CD4-positive, alpha-beta T cell (primary cell): ENCODE measurements around the gene SLIT1. TPM values are rescaled to one million over a fixed set of nuclear protein-coding genes. Genes with fewer than 3 reads are reported as not detected.

Experiments
- ATAC-seq: fragments of 200-7000 bp; cut with Tn5 transposase; one replicate; pipeline ENCODE4 v1.10.0; 2022; ENCODE audit warnings: mild to moderate bottlenecking; ENCODE audit not compliant: poor library complexity
- CTCF ChIA-PET: fragments of 350-600 bp; sonication (Branson Sonifier 250); formaldehyde crosslinking; loops from one replicate; lab custom pipeline; 2021; ENCODE audit warnings: antibody characterized with exemption, inconsistent platforms; lab: Charles Lee
- POLR2A ChIA-PET: fragments of 350-600 bp; sonication (Branson Sonifier 250); formaldehyde crosslinking; loops from one replicate; lab custom pipeline; 2021; ENCODE audit warnings: antibody characterized with exemption, inconsistent platforms; lab: Charles Lee
- DNase-seq, 14 experiments: peaks; one replicate each; pipeline ENCODE4 v3.0.0-alpha.2; 2013 to 2020; ENCODE audit warnings: mixed read lengths in 2 of 14
- H3K27ac ChIP-seq, 2 donors: one replicate each; pipeline versions ENCODE4 v1.5.1 to v1.7.0; 2013; ENCODE audit warnings: low read length in 2 of 2, low read depth in 1 of 2, mild to moderate bottlenecking in 1 of 2
- H3K27me3 ChIP-seq, 2 experiments: 1 replicate in 1 of 2; 2 replicates in 1 of 2; pipeline versions ENCODE4 v1.6.1 to v1.7.0; 2013; ENCODE audit warnings: low read length in 2 of 2, control low read depth in 1 of 2, mild to moderate bottlenecking in 1 of 2, moderate library complexity in 1 of 2; ENCODE audit not compliant: insufficient read depth in 2 of 2, control insufficient read depth in 1 of 2
- H3K36me3 ChIP-seq: one replicate; pipeline ENCODE4 v1.6.1; 2013; ENCODE audit warnings: low read length, control low read depth; ENCODE audit not compliant: insufficient read depth
- H3K4me1 ChIP-seq: one replicate; pipeline ENCODE4 v1.6.1; 2013; ENCODE audit warnings: low read length, control low read depth; ENCODE audit not compliant: insufficient read depth
- H3K4me3 ChIP-seq: one replicate; pipeline ENCODE4 v1.5.1; 2013; ENCODE audit warnings: mild to moderate bottlenecking, low read length, moderate library complexity
- H3K9me3 ChIP-seq, 2 experiments: 1 replicate in 1 of 2; 2 replicates in 1 of 2; pipeline versions ENCODE4 v1.6.1 to v1.7.0; 2013; ENCODE audit warnings: low read length in 2 of 2, mild to moderate bottlenecking in 2 of 2, control low read depth in 1 of 2, moderate library complexity in 1 of 2; ENCODE audit not compliant: control insufficient read depth in 1 of 2, insufficient read depth in 1 of 2
- H3K27ac Mint-ChIP-seq: one replicate; pipeline ENCODE4 v1.8.0; 2020; ENCODE audit warnings: mixed read lengths
- H3K27me3 Mint-ChIP-seq: one replicate; pipeline ENCODE4 v1.8.0; 2021; ENCODE audit warnings: mixed read lengths
- H3K36me3 Mint-ChIP-seq: one replicate; pipeline ENCODE4 v1.8.0; 2021; ENCODE audit warnings: low read depth, mixed read lengths
- H3K4me1 Mint-ChIP-seq: one replicate; pipeline ENCODE4 v1.8.0; 2021; ENCODE audit warnings: low read depth, mixed read lengths
- H3K4me3 Mint-ChIP-seq: one replicate; pipeline ENCODE4 v1.8.0; 2020; ENCODE audit warnings: mild to moderate bottlenecking, mixed read lengths
- H3K9me3 Mint-ChIP-seq: one replicate; pipeline ENCODE4 v1.8.0; 2020; ENCODE audit warnings: mixed read lengths
- CTCF ChIP-seq: fragments of 200-600 bp; IDR thresholded peaks from one replicate; pipeline ENCODE4 v1.8.0; 2022; ENCODE audit warnings: antibody characterized with exemption, mild to moderate bottlenecking
- intact Hi-C, 2 experiments: fragments of 100-400 bp; cut with DNase I in 1 of 2; cut with micrococcal nuclease in 1 of 2; formaldehyde crosslinking; loops; one replicate each; pipeline versions ENCODE4 v1.15.1 to v1.9.0; 2023 to 2025; cut with DNase I, micrococcal nuclease
- total RNA-seq, 174 experiments: library from RNA in 2 of 174; stranded (reverse) in 2 of 174; gene quantifications; one replicate each; pipeline ENCODE4 v1.2.3 and lab custom pipeline; 2021 to 2026

The SLIT1 gene
- total RNA-seq, 2 experiments from 2014 or later, result 0.30 to 0.39 TPM

GRCh38 chr10:97183314-97183713, 2.4 kb downstream of the SLIT1 start:
- Mint-ChIP-seq H3K4me1 (peaks cover 5% of the 10 kb centered on the region), H3K27me3 (peaks cover 66% of the 10 kb centered on the region), H3K36me3 (no peaks in the 10 kb centered on the region), H3K27ac (no peak overlapping the region), H3K9me3 (no peaks in the 10 kb centered on the region), H3K4me3 (no peak overlapping the region)
- ChIA-PET POLR2A (no interaction called here), CTCF (interaction anchor here (1.2 kb wide), 2 partner anchors 13 to 27 kb away, joined by 3 read pairs; no protein-coding TSS in a partner anchor)
- Histone ChIP-seq H3K27ac (no peak overlapping the region), H3K4me1 (peaks cover 3% of the 10 kb centered on the region), H3K27me3 (peaks cover 51 to 69% of the 10 kb centered on the region in 2 experiments), H3K36me3 (no peaks in the 10 kb centered on the region), H3K4me3 (no peak overlapping the region), H3K9me3 (peaks cover 0 to 14% of the 10 kb centered on the region in 2 experiments)
- no peak for ATAC-seq
- intact Hi-C loops, result no loop called here
- no peak for DNase-seq
- no peak for TF ChIP-seq CTCF

DNA sequence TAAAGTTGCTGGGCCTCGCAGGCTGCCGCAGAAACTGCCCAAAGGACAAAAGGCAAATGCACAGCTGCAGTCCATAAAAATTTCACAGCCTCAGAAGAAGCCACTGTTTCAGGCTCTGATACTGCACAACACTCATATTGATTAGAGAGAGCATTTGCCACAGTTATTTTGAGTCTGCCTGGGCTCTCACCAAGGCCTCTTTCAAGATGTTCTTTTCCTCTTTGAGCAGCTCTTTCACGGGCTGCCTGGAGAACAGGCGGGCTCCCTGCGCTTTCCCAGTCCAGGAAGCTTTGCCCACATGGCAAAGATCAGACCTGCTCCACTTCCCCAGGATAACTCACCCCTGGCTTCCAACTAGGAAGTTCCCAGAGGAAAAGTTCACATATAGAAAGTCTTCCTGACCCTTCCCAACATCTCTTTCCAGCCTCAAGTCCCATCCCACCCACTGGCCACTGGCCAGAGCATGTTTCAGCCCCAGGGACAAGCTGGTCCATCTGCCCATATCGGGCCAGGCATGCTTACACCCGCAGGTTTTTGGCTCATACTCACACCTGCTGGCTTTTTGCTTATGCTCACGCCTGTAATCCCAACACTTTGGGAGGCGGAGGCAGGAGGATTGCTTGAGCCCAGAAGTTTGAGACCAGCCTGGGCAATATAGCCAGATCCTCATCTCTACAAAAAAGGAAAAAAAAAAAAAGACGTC, 3.3 kb downstream of the SLIT1 start:
- H3K27ac Mint-ChIP-seq, result no peak overlapping the region
- intact Hi-C loops, result no loop called here
- no peaks in the 10 kb centered on the region for H3K9me3 Mint-ChIP-seq
- no peak for DNase-seq
- POLR2A ChIA-PET, result no interaction called here
- H3K36me3 ChIP-seq, result no peaks in the 10 kb centered on the region
- no peak for ATAC-seq
- H3K36me3 Mint-ChIP-seq, result no peaks in the 10 kb centered on the region
- peaks cover 57% of the 10 kb centered on the region for H3K27me3 Mint-ChIP-seq
- no peak for TF ChIP-seq CTCF
- H3K4me3 Mint-ChIP-seq, result no peak overlapping the region
- H3K9me3 ChIP-seq, result peaks cover 0 to 14% of the 10 kb centered on the region in 2 experiments
- H3K27me3 ChIP-seq, result peaks cover 43 to 66% of the 10 kb centered on the region in 2 experiments
- H3K4me1 ChIP-seq, result peaks cover 3% of the 10 kb centered on the region
- H3K4me1 Mint-ChIP-seq, result peaks cover 5% of the 10 kb centered on the region
- CTCF ChIA-PET, result interaction anchor here (1.2 kb wide), 2 partner anchors 14 to 28 kb away, joined by 3 read pairs; no protein-coding TSS in a partner anchor
- H3K27ac ChIP-seq, result no peak overlapping the region
- no peak overlapping the region for H3K4me3 ChIP-seq

- CTCF ChIA-PET, result no interaction called here
- Histone ChIP-seq H3K4me1 (peaks cover 3% of the 10 kb centered on the region), H3K36me3 (no peaks in the 10 kb centered on the region), H3K27me3 (peaks cover 46 to 54% of the 10 kb centered on the region in 2 experiments), H3K27ac (no peak overlapping the region), H3K4me3 (no peak overlapping the region), H3K9me3 (peaks cover 0 to 9% of the 10 kb centered on the region in 2 experiments)
- TF ChIP-seq CTCF, result no peak
- Mint-ChIP-seq H3K9me3 (no peaks in the 10 kb centered on the region), H3K4me1 (peaks cover 5% of the 10 kb centered on the region), H3K36me3 (no peaks in the 10 kb centered on the region), H3K4me3 (no peak overlapping the region), H3K27ac (no peak overlapping the region), H3K27me3 (peaks cover 44% of the 10 kb centered on the region)
- DNase-seq (no peak), ATAC-seq (no peak)
- intact Hi-C loops, result no loop called here
- POLR2A ChIA-PET, result no interaction called here
Observed at GRCh38 chr10:97180986-97181385, 4.8 kb downstream of the SLIT1 start.
